ENCODE measurements around the gene PRKCH. TPM values are rescaled to one million over a fixed set of nuclear protein-coding genes. Genes with fewer than 3 reads are reported as not detected.
A peak's percentile ranks its signal among the peaks of the same experiment; 100 is the strongest.

PRKCH gene
- polyA plus RNA-seq, 3 donors: 3.6 to 6.2 (median 5.4) TPM

DNA sequence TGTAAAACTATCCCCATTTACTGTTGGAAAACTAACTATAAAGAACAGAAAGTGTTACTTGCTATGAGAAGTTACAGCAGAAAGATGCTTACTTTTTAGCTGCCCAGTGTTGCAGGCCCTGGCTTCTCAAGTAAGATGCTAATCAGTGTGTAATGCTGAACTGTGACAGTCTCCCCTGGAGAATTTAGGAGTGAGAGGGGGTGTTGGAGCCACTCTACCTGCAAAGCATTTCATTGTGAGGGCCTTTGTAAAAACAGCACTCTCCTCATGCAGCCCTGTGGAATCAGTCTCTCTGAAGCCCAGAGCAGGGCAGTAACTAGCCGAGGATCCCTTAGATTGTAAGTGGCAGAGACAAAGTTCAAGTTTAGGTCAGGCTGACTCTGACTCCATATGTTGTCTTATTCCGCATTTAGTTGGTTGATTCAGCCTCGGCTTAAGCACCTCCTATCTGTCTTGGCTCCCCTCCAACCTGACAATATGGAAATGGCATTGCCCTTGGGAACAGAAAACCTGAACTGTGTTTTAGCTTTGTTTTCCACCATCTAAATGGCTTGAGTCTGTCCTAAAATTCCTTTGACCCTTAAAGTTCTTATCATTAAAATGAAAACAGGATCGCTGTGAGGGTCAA is 141.3 kb downstream of the PRKCH start:
- H3K36me3 Mint-ChIP-seq: peaks cover 49 to 57% of the 10 kb centered on the region in 2 donors

More for the DNA sequence above, 141.3 kb downstream of the PRKCH start:
- peaks cover 9% of the 10 kb centered on the region in 2 donors for H3K4me1 ChIP-seq (ENCODE audit: control insufficient read depth in 1 of 2, insufficient read depth in 2 of 2, low read length in 2 of 2)
- H3K4me3 ChIP-seq (replicated peaks in 1 of 3; ENCODE audit: low read depth in 2 of 3, low read length in 3 of 3): no peak overlapping the region
- no peak for TF ChIP-seq CTCF (IDR thresholded peaks at IDR 0.05)
- WGBS (ENCODE audit: insufficient coverage): 100% methylated on average over 1 of the region's 4 CpGs
- no peak overlapping the region for H3K27ac ChIP-seq (ENCODE audit: low read depth in 1 of 2, low read length in 2 of 2)
- H3K9me3 ChIP-seq (replicated peaks in 1 of 2; ENCODE audit: control insufficient read depth in 1 of 2, insufficient read depth in 1 of 2, low read length in 2 of 2): no peaks in the 10 kb centered on the region
- no peaks in the 10 kb centered on the region for H3K27me3 ChIP-seq (ENCODE audit: control insufficient read depth in 2 of 2, insufficient read depth in 2 of 2, low read length in 2 of 2)
- no peak for DNase-seq
- Mint-ChIP-seq H3K27ac (peak overlapping the region in 3 of 7 donors; percentile 37 to 70 (median 64)), H3K27me3 (ENCODE audit: low read depth in 3 of 3) (peaks cover 0 to 2% (median 0%) of the 10 kb centered on the region in 3 donors), H3K4me1 (peaks cover 16% of the 10 kb centered on the region), H3K4me3 (no peak overlapping the region), H3K9me3 (peaks cover 0 to 5% (median 2%) of the 10 kb centered on the region in 7 donors)
- H4K20me1 ChIP-seq (ENCODE audit: insufficient read depth, low read length): no peaks in the 10 kb centered on the region
- no peak overlapping the region for H3K4me2 ChIP-seq (replicated peaks; ENCODE audit: extremely low read depth, low read length, poor library complexity, severe bottlenecking)
- H2AFZ ChIP-seq (ENCODE audit: insufficient read depth, low read depth, low read length, poor library complexity, severe bottlenecking): no peak overlapping the region
- no peak overlapping the region for H3K9ac ChIP-seq (ENCODE audit: insufficient read depth, low read length, poor library complexity, severe bottlenecking)
- intact Hi-C loops (cut with micrococcal nuclease): loop anchor here in 1 of 2 donors (2.0 to 5.0 kb wide), 2 partner anchors 250 to 374 kb away; no protein-coding TSS in a partner anchor
- no peaks in the 10 kb centered on the region for H3K79me2 ChIP-seq (ENCODE audit: insufficient read depth, low read length)
- H3K36me3 ChIP-seq (replicated peaks in 1 of 2; ENCODE audit: control insufficient read depth in 1 of 2, insufficient read depth in 2 of 2, low read length in 2 of 2): peaks cover 15 to 26% of the 10 kb centered on the region in 2 donors

Data from CD14-positive monocyte (primary cell).